Measurements from ENCODE around the gene CARD9.

- TF ChIP-seq JUN (IDR thresholded peaks at IDR 0.05; ENCODE audit: low read depth, low read length) (no peak), EP300 (IDR thresholded peaks at IDR 0.05; ENCODE audit: borderline replicate concordance in 1 of 2, low read depth in 2 of 2, low read length in 2 of 2) (no peak), CTCF (IDR thresholded peaks at IDR 0.05; ENCODE audit: control extremely low read depth in 1 of 3, insufficient read depth in 1 of 3, low read depth in 1 of 3, low read length in 3 of 3) (no peak), BACH1 (IDR thresholded peaks at IDR 0.05; ENCODE audit: low read length) (no peak), TCF12 (IDR thresholded peaks at IDR 0.05; ENCODE audit: low read depth, low read length) (no peak), GABPA (IDR thresholded peaks at IDR 0.05; ENCODE audit: borderline replicate concordance, insufficient read depth, low read length) (no peak), ZNF274 (IDR thresholded peaks at IDR 0.05; ENCODE audit: borderline replicate concordance, extremely low read depth, low read length) (no peak), TBP (IDR thresholded peaks at IDR 0.05; ENCODE audit: low read depth, low read length) (no peak)
These were observed 11.5 kb upstream of the CARD9 start for GRCh38 chr9:136385015-136385414.
